GM12878 (cell line): ENCODE measurements around the gene HVCN1. TPM values are rescaled to one million over a fixed set of nuclear protein-coding genes. Genes with fewer than 3 reads are reported as not detected.

Source experiments
- ASH2L ChIP-seq: fragments of 300-600, 200-600 bp; sonication (generic); IDR thresholded peaks from 2 replicates; pipeline ENCODE4 v1.6.1; 2017; ENCODE audit warnings: low read depth, mild to moderate bottlenecking, borderline replicate concordance
- BACH1 ChIP-seq: fragments of 450-650 bp; IDR thresholded peaks from 2 replicates; pipeline ENCODE4 v1.6.1; 2017; ENCODE audit warnings: mild to moderate bottlenecking, borderline replicate concordance
- BHLHE40 ChIP-seq, 2 experiments: fragments of 450-650 bp in 1 of 2; IDR thresholded peaks; 2 replicates each; pipeline ENCODE4 v1.6.1; 2011 to 2017; ENCODE audit warnings: low read depth in 2 of 2, borderline replicate concordance in 1 of 2, improper control_type of control experiment in 1 of 2, low read length in 1 of 2, mild to moderate bottlenecking in 1 of 2
- BRCA1 ChIP-seq: IDR thresholded peaks from 2 replicates; pipeline ENCODE4 v1.6.1; 2011; ENCODE audit warnings: low read depth, low read length, improper control_type of control experiment
- CBFB ChIP-seq: IDR thresholded peaks from 2 replicates; pipeline ENCODE4 v1.6.1; 2016; ENCODE audit warnings: antibody characterized with exemption, low read depth
- CHD2 ChIP-seq: IDR thresholded peaks from 2 replicates; pipeline ENCODE4 v1.6.1; 2011; ENCODE audit warnings: low read depth, low read length, improper control_type of control experiment, borderline replicate concordance
- CREM ChIP-seq: IDR thresholded peaks from 2 replicates; pipeline ENCODE4 v1.6.1; 2014; ENCODE audit warnings: antibody characterized with exemption, low read depth
- DPF2 ChIP-seq: fragments of 450-650 bp; IDR thresholded peaks from 2 replicates; pipeline ENCODE4 v1.6.1; 2017; ENCODE audit warnings: mild to moderate bottlenecking
- E2F8 ChIP-seq: fragments of 450-650 bp; IDR thresholded peaks from 2 replicates; pipeline ENCODE4 v1.6.1; 2018; ENCODE audit warnings: mild to moderate bottlenecking, low read depth, moderate library complexity; ENCODE audit not compliant: partially characterized antibody
- ELK1 ChIP-seq: IDR thresholded peaks from 2 replicates; pipeline ENCODE4 v1.6.1; 2012; ENCODE audit warnings: low read depth, low read length, improper control_type of control experiment
- HCFC1 ChIP-seq: fragments of 150-350 bp; IDR thresholded peaks from 2 replicates; pipeline ENCODE4 v1.6.1; 2014; ENCODE audit warnings: low read length
- IRF3 ChIP-seq: fragments of 450-650 bp; IDR thresholded peaks from 2 replicates; pipeline ENCODE4 v1.6.1; 2014; ENCODE audit warnings: mild to moderate bottlenecking
- IRF4 ChIP-seq: IDR thresholded peaks from 2 replicates; pipeline ENCODE4 v1.6.1; 2011; ENCODE audit warnings: low read depth, low read length
- KDM1A ChIP-seq: fragments of 200-600 bp; sonication (generic); IDR thresholded peaks from 2 replicates; pipeline ENCODE4 v1.6.1; 2016; ENCODE audit warnings: borderline replicate concordance
- MTA3 ChIP-seq: IDR thresholded peaks from 2 replicates; pipeline ENCODE4 v1.6.1; 2012; ENCODE audit warnings: low read length, inconsistent platforms, borderline replicate concordance
- MYB ChIP-seq: fragments of 150-350 bp; IDR thresholded peaks from 2 replicates; pipeline ENCODE4 v1.6.1; 2014; ENCODE audit warnings: mild to moderate bottlenecking, low read depth, low read length, borderline replicate concordance
- NFXL1 ChIP-seq: fragments of 450-650 bp; IDR thresholded peaks from 2 replicates; pipeline ENCODE4 v1.6.1; 2017; ENCODE audit warnings: antibody characterized with exemption, mild to moderate bottlenecking, borderline replicate concordance
- NFYB ChIP-seq: IDR thresholded peaks from 2 replicates; pipeline ENCODE4 v1.6.1; 2011; ENCODE audit warnings: low read depth, mild to moderate bottlenecking, low read length, improper control_type of control experiment, moderate library complexity; ENCODE audit not compliant: insufficient read depth
- POLR2AphosphoS2 ChIP-seq: IDR thresholded peaks from 2 replicates; pipeline ENCODE4 v1.6.1; 2011; ENCODE audit warnings: low read depth, mild to moderate bottlenecking, low read length, improper control_type of control experiment, moderate library complexity
- RAD51 ChIP-seq: fragments of 450-650 bp; IDR thresholded peaks from 2 replicates; pipeline ENCODE4 v1.6.1; 2016; ENCODE audit warnings: moderate library complexity, mild to moderate bottlenecking, inconsistent platforms
- SPI1 ChIP-seq: IDR thresholded peaks from 2 replicates; pipeline ENCODE4 v1.6.1; 2011; ENCODE audit warnings: low read depth, mild to moderate bottlenecking, low read length, moderate library complexity, borderline replicate concordance; ENCODE audit not compliant: insufficient read depth
- TBL1XR1 ChIP-seq: IDR thresholded peaks from 2 replicates; pipeline ENCODE4 v1.6.1; 2012; ENCODE audit warnings: low read depth, low read length, improper control_type of control experiment
- YY1 ChIP-seq: IDR thresholded peaks from 2 replicates; pipeline ENCODE4 v1.6.1; 2011; ENCODE audit warnings: low read depth, mild to moderate bottlenecking, low read length
- ZBTB11 ChIP-seq: fragments of 450-650 bp; formaldehyde crosslinking; IDR thresholded peaks from 2 replicates; pipeline ENCODE4 v1.5.0; 2022; ENCODE audit warnings: mild to moderate bottlenecking, missing genetic modification characterization
- polyA plus RNA-seq, 11 experiments: library from polyadenylated mRNA; depleted of rRNA in 4 of 11; unstranded in 6 of 11; stranded (reverse) in 5 of 11; fragments of >200 nt; fragmentation: Nextera tagmentation in 4 of 11; fragmentation: Illumina TruSeq in 1 of 11; extraction: Ambion mirVana in 4 of 11; extraction: Trizol in 1 of 11; gene quantifications; 1 replicate in 1 of 11; 2 replicates in 10 of 11; pipeline versions ENCODE4 v1.2.1 to v1.2.3, GENCODE V29; 2011 to 2016; ENCODE audit warnings: inconsistent platforms in 2 of 11, missing spikeins in 2 of 11, low read depth in 1 of 11
- total RNA-seq, 4 experiments: library from RNA; depleted of rRNA in 3 of 4; stranded (reverse); fragments of >200 nt in 3 of 4; fragmentation: Illumina TruSeq in 1 of 4; extraction: Trizol in 1 of 4; gene quantifications; 2 replicates each; pipeline versions ENCODE4 v1.2.1 to v1.2.3, GENCODE V29; 2013 to 2021

Gene HVCN1
- total and polyA plus RNA-seq, 10 of the 15 experiments (the other 5 are each of a cell fraction or from before 2014, with no cell fraction given) = 27.8 to 181 (median 103) TPM

- TF ChIP-seq ELK1 = no peak
- peak; percentile 62; the same call in 1 of the 2 replicates for TF ChIP-seq CBFB
- TF ChIP-seq BACH1 = no peak; the same call in 1 of the 2 replicates
- TF ChIP-seq ZBTB11 (CRISPR knock-in tag) = no peak
- TF ChIP-seq YY1 = no peak
- peak; percentile 58 for TF ChIP-seq DPF2
- TF ChIP-seq ASH2L = no peak
- TF ChIP-seq BRCA1 = no peak
- TF ChIP-seq MYB = no peak
- no peak for TF ChIP-seq NFYB
- no peak for TF ChIP-seq POLR2AphosphoS2
- no peak for TF ChIP-seq E2F8
- no peak for TF ChIP-seq NFXL1
- no peak for TF ChIP-seq HCFC1
- peak; percentile 39; the same call in 1 of the 2 replicates for TF ChIP-seq CREM
- 0 out of 2 replicates have a peak, but pooled peaks have one; percentile 22 for TF ChIP-seq IRF4
- peak; percentile 55 to 65; a peak in 2 of 4 replicates for TF ChIP-seq BHLHE40 (IDR thresholded peaks at IDR 0.05; ENCODE audit: borderline replicate concordance in 1 of 2, low read depth in 2 of 2, low read length in 1 of 2)
- TF ChIP-seq MTA3 = no peak
- TF ChIP-seq KDM1A = no peak
- TF ChIP-seq IRF3 = no peak
- TF ChIP-seq RAD51 = no peak
- TF ChIP-seq SPI1 = peak; percentile 25; the same call in 1 of the 2 replicates
- no peak for TF ChIP-seq CHD2
- 0 out of 2 replicates have a peak, but pooled peaks have one; percentile 40 for TF ChIP-seq TBL1XR1
Observed at GRCh38 chr12:110636516-110636915, 52.4 kb downstream of the HVCN1 start (continued).
